CD4-positive, alpha-beta memory T cell (primary cell): ENCODE data around the gene SLBP. TPM values are rescaled to one million over a fixed set of nuclear protein-coding genes. Genes with fewer than 3 reads are reported as not detected.

ENCODE experiments used
- CTCF ChIA-PET: fragments of 350-600 bp; sonication (Branson Sonifier 250); formaldehyde crosslinking; loops from one replicate; lab custom pipeline; 2021; ENCODE audit warnings: inconsistent platforms; ENCODE audit not compliant: partially characterized antibody; lab: Charles Lee
- POLR2A ChIA-PET: fragments of 350-600 bp; sonication (Branson Sonifier 250); formaldehyde crosslinking; loops from one replicate; lab custom pipeline; 2021; ENCODE audit not compliant: partially characterized antibody; lab: Charles Lee
- DNase-seq, 5 donors: peaks; one replicate each; pipeline versions ENCODE4 v3.0.0 to v3.0.0-alpha.2; 2020 to 2022; ENCODE audit warnings: mixed read lengths in 1 of 5
- H3K27ac ChIP-seq: one replicate; pipeline ENCODE4 v1.7.0; 2013; ENCODE audit warnings: low read depth, low read length
- H3K27me3 ChIP-seq: 2 replicates; pipeline ENCODE4 v1.7.0; 2013; ENCODE audit warnings: mild to moderate bottlenecking, low read length, moderate library complexity; ENCODE audit not compliant: insufficient read depth
- H3K36me3 ChIP-seq: 2 replicates; pipeline ENCODE4 v1.7.0; 2013; ENCODE audit warnings: mild to moderate bottlenecking, low read length, moderate library complexity; ENCODE audit not compliant: insufficient read depth
- H3K4me1 ChIP-seq: 2 replicates; pipeline ENCODE4 v1.7.0; 2013; ENCODE audit warnings: mild to moderate bottlenecking, low read length, moderate library complexity; ENCODE audit not compliant: insufficient read depth
- H3K4me3 ChIP-seq, 2 donors: one replicate each; pipeline ENCODE4 v1.7.0; 2013; ENCODE audit warnings: low read length in 2 of 2, mild to moderate bottlenecking in 1 of 2
- H3K9me3 ChIP-seq, 2 donors: one replicate each; pipeline ENCODE4 v1.7.0; 2013; ENCODE audit warnings: low read length in 2 of 2, control low read depth in 1 of 2; ENCODE audit not compliant: control insufficient read depth in 1 of 2
- H3K27ac Mint-ChIP-seq, 7 donors: one replicate each; pipeline ENCODE4 v1.8.0; 2020 to 2021; ENCODE audit warnings: mixed read lengths in 7 of 7, mild to moderate bottlenecking in 6 of 7, inconsistent platforms in 3 of 7, moderate library complexity in 3 of 7
- H3K27me3 Mint-ChIP-seq, 2 donors: one replicate each; pipeline ENCODE4 v1.8.0; 2020 to 2021; ENCODE audit warnings: mixed read lengths in 2 of 2
- H3K36me3 Mint-ChIP-seq, 2 donors: one replicate each; pipeline ENCODE4 v1.8.0; 2020 to 2021; ENCODE audit warnings: mixed read lengths in 2 of 2, inconsistent platforms in 1 of 2, mild to moderate bottlenecking in 1 of 2
- H3K4me1 Mint-ChIP-seq, 4 donors: one replicate each; pipeline ENCODE4 v1.8.0; 2020 to 2021; ENCODE audit warnings: mixed read lengths in 4 of 4, mild to moderate bottlenecking in 1 of 4
- H3K4me3 Mint-ChIP-seq, 8 donors: one replicate each; pipeline ENCODE4 v1.8.0; 2020 to 2021; ENCODE audit warnings: mixed read lengths in 8 of 8, mild to moderate bottlenecking in 7 of 8, moderate library complexity in 6 of 8, inconsistent platforms in 3 of 8
- H3K9me3 Mint-ChIP-seq, 8 donors: one replicate each; pipeline ENCODE4 v1.8.0; 2020 to 2021; ENCODE audit warnings: mixed read lengths in 8 of 8, mild to moderate bottlenecking in 5 of 8, inconsistent platforms in 3 of 8, moderate library complexity in 1 of 8
- intact Hi-C: fragments of 100-400 bp; cut with micrococcal nuclease; formaldehyde crosslinking; loops from one replicate; pipeline ENCODE4 v1.15.1; 2023
- polyA plus RNA-seq, 2 donors: library from polyadenylated mRNA; unstranded; fragments of 300-500 nt; fragmentation: Illumina TruSeq; gene quantifications; one replicate each; pipeline ENCODE4 v1.2.3, GENCODE V29; 2021
- total RNA-seq, 2 experiments: library from RNA; stranded (reverse); gene quantifications; one replicate each; pipeline ENCODE4 v1.2.3, GENCODE V29; 2021

The SLBP gene
- total and polyA plus RNA-seq, 4 experiments from 2014 or later = 41.8 to 71.6 (median 58.0) TPM

DNA sequence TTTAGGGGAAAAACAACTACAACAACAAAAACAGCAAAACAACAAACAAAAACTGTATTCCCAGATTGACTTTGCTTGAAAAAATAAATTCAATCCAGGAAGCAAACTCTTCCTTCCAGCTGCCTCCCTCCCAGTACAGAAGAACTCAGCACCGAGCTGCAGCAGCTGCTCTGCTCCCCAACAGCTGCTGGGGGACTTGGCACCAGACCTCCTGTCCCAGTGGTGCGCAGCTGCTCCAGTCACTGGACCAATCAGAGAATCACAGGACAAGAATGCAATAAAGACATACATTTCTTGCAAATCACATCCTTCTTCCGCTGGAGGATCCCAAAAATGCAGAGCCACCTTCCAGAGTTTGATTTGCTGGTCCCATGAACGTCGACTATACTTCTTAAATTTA, 16.2 kb downstream of the SLBP start:
- Mint-ChIP-seq H3K27me3 (no peaks in the 10 kb centered on the region), H3K27ac (peak overlapping the region in 1 of 7 donors; percentile 44), H3K9me3 (no peaks in the 10 kb centered on the region), H3K4me1 (peaks cover 3 to 7% (median 6%) of the 10 kb centered on the region in 4 donors), H3K36me3 (peaks cover 32 to 60% of the 10 kb centered on the region in 2 donors), H3K4me3 (no peak overlapping the region)
- CTCF ChIA-PET = interaction anchor here (1.5 to 12.3 kb wide), 5 partner anchors 10 to 204 kb away, joined by 4 to 591 read pairs (median 53); partner anchors contain the start of genes SLBP, TACC3 and TMEM129
- POLR2A ChIA-PET = interaction anchor here (2.5 to 7.5 kb wide), 2 partner anchors 16 to 27 kb away, joined by 8 to 128 read pairs; partner anchors contain the start of genes SLBP, TACC3 and TMEM129
- no peak overlapping the region for H3K27ac ChIP-seq
- no peaks in the 10 kb centered on the region for H3K27me3 ChIP-seq
- intact Hi-C loops = no loop called here
- DNase-seq = no peak
- peaks cover 65% of the 10 kb centered on the region for H3K36me3 ChIP-seq
- no peak overlapping the region for H3K4me3 ChIP-seq
- H3K9me3 ChIP-seq = no peaks in the 10 kb centered on the region
- peaks cover 4% of the 10 kb centered on the region for H3K4me1 ChIP-seq

DNA sequence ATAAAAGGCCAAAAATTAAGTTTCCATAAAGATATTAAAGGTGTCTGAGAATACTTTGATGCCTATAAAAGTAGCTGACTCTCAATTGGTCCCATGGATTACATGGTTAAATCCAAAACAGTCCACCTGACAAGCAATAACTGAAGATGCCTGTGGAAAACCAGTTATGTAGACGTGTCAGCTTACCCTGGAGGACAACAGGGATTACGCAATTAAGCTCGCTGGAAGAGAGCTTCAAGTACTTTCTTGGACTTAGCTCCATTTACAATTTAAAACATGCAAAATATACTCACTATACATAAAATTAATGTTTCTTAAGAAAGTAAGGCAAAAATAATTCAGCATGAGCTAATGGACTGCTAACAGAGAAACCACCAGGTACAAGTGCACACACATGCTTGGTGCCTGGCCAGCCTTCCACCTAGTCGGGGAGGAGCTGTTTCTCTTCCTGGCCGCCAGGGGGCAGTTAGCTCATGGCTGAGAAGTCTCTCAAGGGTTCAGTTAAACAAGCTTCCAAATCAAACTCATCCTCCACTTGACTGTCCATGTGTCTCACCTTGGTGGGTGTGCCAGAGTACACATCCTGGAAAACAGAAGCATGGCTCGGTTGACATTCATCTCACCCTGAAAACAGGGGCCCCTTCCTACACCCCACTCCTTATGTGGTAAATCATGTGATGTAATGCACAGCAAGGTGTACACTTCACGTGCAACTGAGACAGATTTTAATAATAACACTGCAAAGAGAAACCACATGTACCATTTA, 18.8 kb downstream of the SLBP start:
- Histone ChIP-seq H3K4me1 (peaks cover 4% of the 10 kb centered on the region), H3K27ac (no peak overlapping the region), H3K4me3 (no peak overlapping the region), H3K36me3 (peaks cover 49% of the 10 kb centered on the region), H3K9me3 (no peaks in the 10 kb centered on the region), H3K27me3 (no peaks in the 10 kb centered on the region)
- H3K27ac Mint-ChIP-seq = peak overlapping the region in 6 of 7 donors; percentile 26 to 90 (median 62)
- intact Hi-C loops = loop anchor here (1.0 kb wide), 4 partner anchors 10 to 206 kb away; partner anchors contain the start of gene SLBP
- H3K4me1 Mint-ChIP-seq = peaks cover 3 to 5% (median 4%) of the 10 kb centered on the region in 4 donors
- DNase-seq = peak; percentile 77 to 81 (median 81)
- H3K4me3 Mint-ChIP-seq = no peak overlapping the region
- no peaks in the 10 kb centered on the region for H3K27me3 Mint-ChIP-seq
- peaks cover 29 to 47% of the 10 kb centered on the region in 2 donors for H3K36me3 Mint-ChIP-seq
- POLR2A ChIA-PET = interaction anchor here (0.7 to 7.5 kb wide), 8 partner anchors 10 to 88 kb away, joined by 3 to 128 read pairs (median 5); partner anchors contain the start of genes FAM53A, SLBP, TACC3 and TMEM129
- H3K9me3 Mint-ChIP-seq = no peaks in the 10 kb centered on the region
- CTCF ChIA-PET = interaction anchor here (0.7 to 12.3 kb wide), 32 partner anchors 10 to 776 kb away, joined by 3 to 591 read pairs (median 4); partner anchors contain the start of genes FAM53A, LETM1, RNF4 and SLBP

DNA sequence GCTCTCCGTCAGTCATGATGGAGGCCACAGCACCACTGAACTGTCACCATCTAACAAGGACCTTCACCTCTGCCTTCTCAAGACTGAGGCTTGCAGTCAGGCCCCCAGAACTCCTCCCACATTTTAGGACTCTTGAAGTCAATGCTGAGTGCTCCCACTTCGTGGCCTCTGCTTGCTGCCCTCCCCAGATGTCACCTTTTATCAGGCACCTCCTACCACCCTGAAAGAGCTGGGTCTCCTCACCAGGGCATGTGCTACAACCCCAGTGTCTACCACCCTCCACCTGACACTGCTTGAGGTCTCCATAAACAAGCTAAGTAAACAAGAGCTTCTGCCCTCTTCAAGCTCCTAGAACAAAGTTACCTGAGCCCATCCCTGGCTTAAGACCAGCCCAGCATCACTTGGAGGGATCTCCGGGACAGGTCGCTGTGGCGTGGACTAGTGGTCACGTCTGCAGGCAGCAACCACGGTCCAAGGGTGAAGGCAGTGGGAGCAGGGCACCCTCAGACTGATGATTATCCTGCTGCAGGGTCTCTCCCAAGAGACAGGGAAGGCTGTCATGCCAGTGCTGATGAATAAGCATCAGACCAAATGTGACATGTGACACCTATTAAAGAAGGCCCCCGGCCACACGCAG, 20.3 kb downstream of the SLBP start:
- Mint-ChIP-seq H3K4me1 (peaks cover 3 to 5% (median 4%) of the 10 kb centered on the region in 4 donors), H3K9me3 (no peaks in the 10 kb centered on the region), H3K4me3 (no peak overlapping the region), H3K27me3 (no peaks in the 10 kb centered on the region), H3K36me3 (peaks cover 29 to 41% of the 10 kb centered on the region in 2 donors), H3K27ac (peak overlapping the region in 3 of 7 donors; percentile 4 to 71 (median 17))
- no peak overlapping the region for H3K27ac ChIP-seq
- CTCF ChIA-PET = interaction anchor here (1.0 to 12.3 kb wide), 8 partner anchors 11 to 336 kb away, joined by 3 to 591 read pairs (median 10); partner anchors contain the start of genes SLBP, TACC3 and TMEM129
- POLR2A ChIA-PET = interaction anchor here (1.4 to 7.5 kb wide), 4 partner anchors 20 to 41 kb away, joined by 3 to 128 read pairs (median 8); partner anchors contain the start of genes SLBP, TACC3 and TMEM129
- no peak for DNase-seq
- intact Hi-C loops = no loop called here
- H3K9me3 ChIP-seq = no peaks in the 10 kb centered on the region
- H3K4me1 ChIP-seq = peaks cover 4% of the 10 kb centered on the region
- peaks cover 49% of the 10 kb centered on the region for H3K36me3 ChIP-seq
- no peaks in the 10 kb centered on the region for H3K27me3 ChIP-seq
- no peak overlapping the region for H3K4me3 ChIP-seq

DNA sequence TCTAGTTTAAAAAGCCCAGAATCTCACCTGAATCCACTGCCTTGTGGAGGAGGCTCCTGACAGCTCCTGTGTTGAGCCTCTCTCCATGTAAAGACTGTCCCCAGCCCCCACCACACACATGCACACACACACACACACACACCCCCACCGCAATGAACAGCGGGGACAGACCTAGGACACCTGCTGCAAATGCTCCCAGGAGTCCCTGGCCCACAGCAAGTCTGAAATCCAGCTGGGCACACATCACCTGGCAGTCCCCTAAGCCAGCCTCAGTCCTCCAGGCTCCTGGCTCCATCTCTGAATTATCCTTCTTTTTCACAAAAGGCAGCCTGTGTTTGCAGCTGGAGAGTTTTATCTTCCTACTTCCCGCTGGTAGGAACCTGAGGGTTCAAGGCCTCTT, 21.4 kb downstream of the SLBP start:
- Histone ChIP-seq H3K27me3 (no peaks in the 10 kb centered on the region), H3K9me3 (no peaks in the 10 kb centered on the region), H3K4me3 (no peak overlapping the region), H3K4me1 (peaks cover 4% of the 10 kb centered on the region), H3K36me3 (peaks cover 40% of the 10 kb centered on the region), H3K27ac (no peak overlapping the region)
- Mint-ChIP-seq H3K27me3 (no peaks in the 10 kb centered on the region), H3K4me3 (no peak overlapping the region), H3K4me1 (peaks cover 3 to 5% (median 4%) of the 10 kb centered on the region in 4 donors), H3K27ac (peak overlapping the region in 3 of 7 donors; percentile 30 to 55 (median 42)), H3K36me3 (peaks cover 24 to 37% of the 10 kb centered on the region in 2 donors), H3K9me3 (no peaks in the 10 kb centered on the region)
- intact Hi-C loops = no loop called here
- CTCF ChIA-PET = interaction anchor here (1.6 to 12.3 kb wide), 3 partner anchors 10 to 35 kb away, joined by 6 to 591 read pairs (median 115); partner anchors contain the start of genes TACC3 and TMEM129
- no peak for DNase-seq
- POLR2A ChIA-PET = interaction anchor here (1.4 to 7.5 kb wide), 3 partner anchors 21 to 42 kb away, joined by 3 to 128 read pairs (median 9); partner anchors contain the start of genes SLBP, TACC3 and TMEM129

DNA sequence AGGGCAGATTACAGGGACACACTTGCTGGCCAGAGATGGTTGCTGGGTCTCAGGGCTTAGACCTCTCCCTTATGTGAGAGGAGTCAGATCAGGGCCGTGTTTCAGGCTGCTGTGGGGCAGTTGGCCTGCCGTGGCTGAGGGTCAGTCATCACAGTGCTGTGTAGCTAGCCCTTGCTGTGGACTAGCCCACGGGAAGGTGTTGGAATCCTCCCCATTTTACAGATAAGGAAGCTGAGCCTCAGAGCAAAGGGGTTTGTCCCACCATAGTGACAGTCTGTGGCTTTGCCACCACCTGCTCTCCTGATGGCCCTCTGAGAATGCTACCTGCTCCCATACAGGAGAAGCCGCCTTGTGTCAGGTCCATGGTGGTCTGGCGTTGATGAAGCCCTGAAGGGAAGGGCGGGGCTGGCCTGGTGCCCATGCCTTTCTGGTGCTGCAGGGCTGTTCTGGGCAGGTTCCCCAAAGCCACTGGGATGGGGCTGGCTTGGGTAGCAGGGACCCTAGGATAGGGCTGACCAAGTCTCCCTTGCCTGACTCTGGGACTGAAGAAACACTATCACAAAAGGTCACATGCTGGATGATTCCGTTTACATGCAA, 25.6 kb downstream of the SLBP start:
- no peak overlapping the region for H3K4me3 ChIP-seq
- H3K27ac ChIP-seq = no peak overlapping the region
- H3K36me3 ChIP-seq = peaks cover 10% of the 10 kb centered on the region
- Mint-ChIP-seq H3K4me3 (peak overlapping the region in 5 of 8 donors; percentile 38 to 67 (median 48)), H3K4me1 (peaks cover 9 to 11% (median 11%) of the 10 kb centered on the region in 4 donors), H3K27me3 (no peaks in the 10 kb centered on the region), H3K36me3 (peaks cover 6 to 8% of the 10 kb centered on the region in 2 donors), H3K9me3 (no peaks in the 10 kb centered on the region), H3K27ac (peak overlapping the region in 4 of 7 donors; percentile 24 to 68 (median 33))
- no peak for DNase-seq
- no peaks in the 10 kb centered on the region for H3K27me3 ChIP-seq
- peaks cover 7% of the 10 kb centered on the region for H3K4me1 ChIP-seq
- no peaks in the 10 kb centered on the region for H3K9me3 ChIP-seq
- CTCF ChIA-PET = interaction anchor here (12.3 kb wide), 1 partner anchor 39 kb away, joined by 591 read pairs; the partner anchor contains the start of genes TACC3 and TMEM129
- POLR2A ChIA-PET = interaction anchor here (1.5 kb wide), 1 partner anchor 34 kb away, joined by 4 read pairs; the partner anchor contains the start of genes TACC3 and TMEM129
- intact Hi-C loops = no loop called here

DNA sequence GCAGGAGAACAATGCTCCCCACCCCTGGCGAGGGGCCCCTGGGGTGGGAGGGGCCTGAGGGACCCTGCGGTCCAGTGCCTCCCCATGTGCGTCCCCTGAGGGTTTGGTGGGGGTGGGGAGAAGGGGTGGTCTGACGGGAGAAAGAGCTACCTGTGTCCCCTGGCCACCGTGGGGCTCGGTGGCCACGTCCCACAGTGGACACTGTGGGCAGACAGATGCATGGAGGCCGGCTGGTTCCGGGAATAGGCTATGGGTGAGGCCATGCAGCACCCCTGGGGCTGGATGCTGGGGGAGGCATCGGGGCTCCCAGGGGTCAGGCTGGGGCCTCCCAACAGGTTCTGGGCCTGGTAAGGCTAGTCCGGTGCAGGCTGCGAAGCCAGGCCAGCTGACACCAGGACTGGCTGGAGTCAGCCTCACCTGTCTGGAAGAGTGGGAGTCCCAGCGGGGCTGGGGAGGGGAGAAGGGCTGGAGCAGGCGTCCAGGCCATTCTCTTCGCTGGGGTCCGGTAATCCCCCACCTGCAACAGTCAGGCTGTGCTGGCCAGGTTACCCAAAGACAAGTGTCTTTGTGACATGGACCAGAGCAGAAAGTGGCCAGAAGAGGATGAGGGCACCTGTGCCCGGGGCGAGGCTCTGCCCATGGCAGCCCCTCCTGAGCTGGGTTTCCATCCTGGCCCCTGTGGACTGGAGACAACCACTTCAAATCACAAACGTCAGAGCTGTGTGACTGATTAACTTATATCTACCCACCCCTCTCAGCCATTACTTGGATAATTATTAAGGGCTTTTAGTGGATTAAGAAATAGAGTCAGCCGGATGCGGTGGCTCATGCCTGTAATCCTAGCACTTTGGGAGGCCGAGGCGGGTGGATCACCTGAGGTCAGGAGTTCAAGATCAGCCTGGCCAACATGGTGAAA, 26.6 kb downstream of the SLBP start:
- CTCF ChIA-PET = interaction anchor here (12.3 kb wide), 1 partner anchor 40 kb away, joined by 591 read pairs; the partner anchor contains the start of genes TACC3 and TMEM129
- Histone ChIP-seq H3K27me3 (no peaks in the 10 kb centered on the region), H3K9me3 (no peaks in the 10 kb centered on the region), H3K27ac (no peak overlapping the region), H3K4me1 (peaks cover 7% of the 10 kb centered on the region), H3K36me3 (no peaks in the 10 kb centered on the region), H3K4me3 (no peak overlapping the region)
- Mint-ChIP-seq H3K27me3 (no peaks in the 10 kb centered on the region), H3K4me1 (peaks cover 10 to 14% (median 11%) of the 10 kb centered on the region in 4 donors), H3K4me3 (peak overlapping the region in 2 of 8 donors; percentile 3 to 10), H3K27ac (no peak overlapping the region), H3K9me3 (no peaks in the 10 kb centered on the region), H3K36me3 (peaks cover 1 to 4% of the 10 kb centered on the region in 2 donors)
- POLR2A ChIA-PET = interaction anchor here (1.5 kb wide), 1 partner anchor 35 kb away, joined by 4 read pairs; the partner anchor contains the start of genes TACC3 and TMEM129
- intact Hi-C loops = no loop called here
- no peak for DNase-seq
